GM06990 (cell line): ENCODE data around the gene HIPK2.

Experiments
- DNase-seq: peaks from one replicate; pipeline ENCODE4 v3.0.0-alpha.2; 2011; ENCODE audit not compliant: insufficient read length; ENCODE audit errors: extremely low read depth
- H3K27me3 ChIP-seq: replicated peaks from 2 replicates; pipeline ENCODE4 v1.6.0; 2011; ENCODE audit warnings: low read length; ENCODE audit not compliant: control insufficient read depth, insufficient read depth
- H3K36me3 ChIP-seq: 2 replicates; pipeline ENCODE4 v1.5.1; 2011; ENCODE audit warnings: low read length; ENCODE audit not compliant: control insufficient read depth, insufficient read depth
- H3K4me3 ChIP-seq: replicated peaks from 2 replicates; pipeline ENCODE4 v1.5.1; 2011; ENCODE audit warnings: low read depth, mild to moderate bottlenecking, control low read depth, low read length
- CTCF ChIP-seq: IDR thresholded peaks from 2 replicates; pipeline ENCODE4 v1.5.1; 2011; ENCODE audit warnings: low read length, control low read depth, mild to moderate bottlenecking, inconsistent platforms; ENCODE audit not compliant: insufficient read depth, poor library complexity, severe bottlenecking

HIPK2 gene

GRCh38 chr7:139536152-139536551, 241.6 kb downstream of the HIPK2 start:
- H3K27me3 ChIP-seq: no peaks in the 10 kb centered on the region
- H3K4me3 ChIP-seq: no peak overlapping the region
- no peak for TF ChIP-seq CTCF
- no peak for DNase-seq
- H3K36me3 ChIP-seq: no peaks in the 10 kb centered on the region

GRCh38 chr7:139534966-139535651, 242.7 kb downstream of the HIPK2 start:
- no peak for TF ChIP-seq CTCF
- H3K4me3 ChIP-seq: no peak overlapping the region

GRCh38 chr7:139534096-139534495, 243.7 kb downstream of the HIPK2 start:
- Histone ChIP-seq H3K36me3 (no peaks in the 10 kb centered on the region), H3K4me3 (no peak overlapping the region), H3K27me3 (no peaks in the 10 kb centered on the region)
- TF ChIP-seq CTCF: no peak
- no peak for DNase-seq

More at GRCh38 chr7:139534966-139535651, 242.7 kb downstream of the HIPK2 start:
- no peaks in the 10 kb centered on the region for H3K36me3 ChIP-seq
- no peaks in the 10 kb centered on the region for H3K27me3 ChIP-seq
- no peak for DNase-seq

GRCh38 chr7:139532636-139533155, 245.1 kb downstream of the HIPK2 start:
- DNase-seq: no peak
- no peaks in the 10 kb centered on the region for H3K27me3 ChIP-seq

GRCh38 chr7:139531094-139531493, 246.7 kb downstream of the HIPK2 start:
- Histone ChIP-seq H3K4me3 (no peak overlapping the region), H3K27me3 (no peaks in the 10 kb centered on the region), H3K36me3 (no peaks in the 10 kb centered on the region)
- TF ChIP-seq CTCF: no peak
- no peak for DNase-seq

More at GRCh38 chr7:139532636-139533155, 245.1 kb downstream of the HIPK2 start:
- H3K36me3 ChIP-seq: no peaks in the 10 kb centered on the region
- no peak for TF ChIP-seq CTCF
- no peak overlapping the region for H3K4me3 ChIP-seq
